ENCODE data around the gene ANKS1A.

ANKS1A gene

DNA sequence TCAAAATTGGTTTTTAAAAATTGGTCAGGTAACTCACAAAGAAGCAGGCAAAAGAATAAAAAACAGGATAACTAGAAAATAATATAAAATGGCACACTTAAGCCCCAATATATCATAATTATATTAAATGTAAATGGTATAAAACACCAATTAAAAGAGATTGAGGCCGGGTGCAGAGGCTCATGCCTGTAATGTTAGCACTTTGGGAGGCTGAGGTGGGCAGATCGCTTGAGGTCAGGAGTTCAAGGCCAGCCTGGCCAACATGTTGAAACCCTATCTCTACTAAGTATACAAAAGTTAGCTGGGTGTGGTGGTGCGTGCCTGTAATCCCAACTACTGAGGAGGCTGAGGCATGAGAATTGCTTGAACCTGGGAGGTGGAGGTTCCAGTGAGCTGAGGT lies 216.0 kb downstream of the ANKS1A start:
- TF ChIP-seq GATA2 (IDR thresholded peaks at IDR 0.05; ENCODE audit: low read depth, low read length) (no peak), GATA3 (IDR thresholded peaks at IDR 0.05; ENCODE audit: low read depth, low read length) (no peak)

DNA sequence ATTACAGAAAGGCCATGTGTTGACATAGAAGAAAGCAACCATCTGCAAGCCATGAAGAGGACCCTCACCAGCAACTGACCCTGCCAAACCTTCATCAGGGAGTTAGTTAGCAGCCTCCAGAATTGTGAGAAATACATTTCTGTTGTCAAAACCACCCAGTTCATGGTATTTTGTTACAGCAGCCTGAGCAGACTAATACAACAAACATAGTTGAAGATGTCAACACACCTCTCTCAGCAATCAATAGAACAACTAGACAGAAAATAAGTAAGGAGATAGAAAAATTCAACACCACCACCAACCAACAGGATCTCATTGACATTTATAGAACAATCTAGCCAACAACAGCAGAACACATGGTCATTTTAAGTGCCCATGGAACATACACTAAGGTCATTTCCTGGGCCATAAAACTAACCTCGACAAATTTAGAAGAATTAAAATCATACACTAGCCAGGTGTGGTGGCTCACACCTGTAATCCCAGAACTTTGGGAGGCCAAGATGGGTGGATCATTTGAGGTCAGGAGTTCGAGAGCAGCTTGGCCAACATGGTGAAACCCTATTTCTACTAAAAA lies 219.3 kb downstream of the ANKS1A start:
- TF ChIP-seq GATA3 (IDR thresholded peaks at IDR 0.05; ENCODE audit: low read depth, low read length) = no peak
- TF ChIP-seq GATA2 (IDR thresholded peaks at IDR 0.05; ENCODE audit: low read depth, low read length) = no peak

DNA sequence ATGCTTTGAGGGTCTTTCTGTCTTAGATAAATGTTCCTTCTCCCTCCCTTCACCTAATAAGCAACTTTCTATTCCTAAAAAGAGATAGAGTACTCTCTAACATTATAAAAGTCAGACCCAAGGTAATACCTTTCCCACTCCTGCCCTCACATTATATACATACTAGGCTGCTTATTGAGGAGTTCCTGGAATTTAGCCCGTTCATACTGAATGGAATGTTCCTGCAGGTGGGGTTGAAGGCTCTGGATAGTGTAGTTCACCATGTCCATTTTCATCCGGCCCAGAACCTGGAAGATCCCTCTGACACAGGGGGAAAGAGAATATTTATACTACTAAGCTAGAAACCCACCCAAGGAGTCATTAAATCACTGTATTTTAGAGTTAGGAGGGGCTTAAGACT lies 231.7 kb downstream of the ANKS1A start:
- TF ChIP-seq GATA3 (IDR thresholded peaks at IDR 0.05; ENCODE audit: low read depth, low read length) (no peak), GATA2 (IDR thresholded peaks at IDR 0.05; ENCODE audit: low read depth, low read length) (no peak)

DNA sequence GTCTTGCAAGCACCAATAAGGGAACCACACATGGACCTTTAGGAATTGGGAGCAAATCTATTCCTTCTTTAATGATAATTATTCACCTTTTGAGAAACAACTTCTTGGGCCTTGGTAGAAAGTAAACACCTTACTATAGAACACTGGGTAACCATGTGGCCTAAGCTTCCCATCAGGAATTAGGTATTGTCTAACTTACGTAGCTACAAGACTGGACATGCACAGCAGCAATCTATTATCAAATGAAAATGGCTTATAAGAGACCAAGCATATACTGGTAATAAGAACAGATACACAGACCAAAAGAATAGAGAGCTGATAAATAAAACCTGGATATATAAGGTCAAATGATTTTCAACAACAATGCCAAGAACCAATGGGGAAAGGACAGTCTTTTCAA lies 235.3 kb downstream of the ANKS1A start:
- TF ChIP-seq GATA3 (IDR thresholded peaks at IDR 0.05; ENCODE audit: low read depth, low read length) (no peak), GATA2 (IDR thresholded peaks at IDR 0.05; ENCODE audit: low read depth, low read length) (no peak)

DNA sequence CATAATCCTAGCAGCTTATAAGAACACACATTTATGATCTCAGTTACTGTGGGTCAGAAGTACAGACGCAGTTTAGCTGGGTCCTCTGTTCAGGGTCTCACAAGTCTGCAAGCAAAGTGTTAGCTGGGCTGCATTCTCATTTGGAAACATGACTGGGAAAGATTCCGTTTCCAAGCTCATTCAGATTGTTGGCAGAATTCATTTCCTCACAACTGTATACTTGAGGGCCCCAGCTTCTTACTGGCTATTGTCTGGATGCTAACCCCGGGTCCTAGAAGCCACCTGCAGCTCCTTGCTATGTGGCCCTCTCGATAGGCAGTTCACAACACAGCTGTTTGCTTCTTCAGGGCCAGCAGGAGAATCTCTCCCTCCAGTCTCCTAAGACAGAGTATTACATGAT lies 239.0 kb downstream of the ANKS1A start:
- no peak for TF ChIP-seq GATA3 (IDR thresholded peaks at IDR 0.05; ENCODE audit: low read depth, low read length)
- TF ChIP-seq GATA2 (IDR thresholded peaks at IDR 0.05; ENCODE audit: low read depth, low read length) = no peak

DNA sequence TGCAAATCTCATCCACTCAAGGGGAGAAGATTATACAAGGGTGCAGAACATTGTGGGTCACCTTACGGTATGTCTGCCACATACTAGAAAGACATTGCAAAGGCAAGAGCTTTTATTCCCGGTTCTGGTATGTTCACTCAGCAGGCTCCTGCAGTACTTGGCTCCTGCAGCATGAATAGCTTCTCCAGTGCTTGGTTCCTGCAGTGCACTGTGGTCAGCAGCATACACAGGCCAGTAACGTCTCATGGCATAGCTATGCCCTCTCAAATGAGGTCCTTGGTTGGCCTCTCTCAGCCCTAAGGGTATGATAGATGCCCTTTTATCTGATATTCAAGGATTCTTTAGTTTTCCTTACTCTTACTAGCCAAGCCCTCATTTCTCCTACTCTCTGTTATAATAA lies 239.4 kb downstream of the ANKS1A start:
- no peak for TF ChIP-seq GATA2 (IDR thresholded peaks at IDR 0.05; ENCODE audit: low read depth, low read length)

DNA sequence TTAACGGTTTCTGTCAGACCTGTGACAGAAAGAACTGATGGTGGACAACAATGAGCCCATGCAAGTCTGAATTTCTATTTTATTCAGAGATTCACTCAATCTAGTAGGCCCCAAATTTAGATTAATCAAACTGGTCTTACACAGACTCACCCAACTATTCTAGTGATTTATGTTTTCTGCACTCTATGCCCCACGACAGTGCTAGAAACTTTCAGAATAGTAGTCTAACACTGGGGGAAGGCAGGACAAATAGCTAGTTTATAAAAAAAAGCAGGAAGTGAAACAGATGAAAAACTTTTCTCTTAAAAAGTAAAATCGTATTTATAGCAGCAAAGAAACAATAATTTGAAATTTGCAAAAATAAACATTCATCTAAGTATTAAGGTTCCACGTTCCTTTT lies 247.1 kb downstream of the ANKS1A start:
- TF ChIP-seq GATA3 (IDR thresholded peaks at IDR 0.05; ENCODE audit: low read depth, low read length) (no peak), GATA2 (IDR thresholded peaks at IDR 0.05; ENCODE audit: low read depth, low read length) (no peak)

DNA sequence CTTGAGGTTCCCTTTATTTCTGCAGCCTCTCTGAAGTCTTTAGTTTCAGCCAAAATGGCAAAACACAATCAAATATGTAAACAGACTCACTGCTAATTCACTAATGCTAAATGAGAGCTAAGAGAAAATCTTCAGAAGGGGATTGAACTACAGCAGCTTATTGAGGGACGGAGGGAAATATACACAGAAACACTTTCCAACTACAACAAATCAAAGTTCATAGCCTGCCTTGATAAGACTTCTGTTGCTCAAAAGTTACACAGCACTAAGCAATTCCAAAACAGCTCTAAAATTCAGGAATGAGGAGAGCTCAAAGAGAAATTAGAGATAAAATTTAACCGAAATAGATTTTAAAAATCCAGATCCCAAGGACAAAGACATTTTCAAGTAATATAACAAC lies 250.4 kb downstream of the ANKS1A start:
- no peak for TF ChIP-seq GATA2 (IDR thresholded peaks at IDR 0.05; ENCODE audit: low read depth, low read length)
- no peak for TF ChIP-seq GATA3 (IDR thresholded peaks at IDR 0.05; ENCODE audit: low read depth, low read length)

DNA sequence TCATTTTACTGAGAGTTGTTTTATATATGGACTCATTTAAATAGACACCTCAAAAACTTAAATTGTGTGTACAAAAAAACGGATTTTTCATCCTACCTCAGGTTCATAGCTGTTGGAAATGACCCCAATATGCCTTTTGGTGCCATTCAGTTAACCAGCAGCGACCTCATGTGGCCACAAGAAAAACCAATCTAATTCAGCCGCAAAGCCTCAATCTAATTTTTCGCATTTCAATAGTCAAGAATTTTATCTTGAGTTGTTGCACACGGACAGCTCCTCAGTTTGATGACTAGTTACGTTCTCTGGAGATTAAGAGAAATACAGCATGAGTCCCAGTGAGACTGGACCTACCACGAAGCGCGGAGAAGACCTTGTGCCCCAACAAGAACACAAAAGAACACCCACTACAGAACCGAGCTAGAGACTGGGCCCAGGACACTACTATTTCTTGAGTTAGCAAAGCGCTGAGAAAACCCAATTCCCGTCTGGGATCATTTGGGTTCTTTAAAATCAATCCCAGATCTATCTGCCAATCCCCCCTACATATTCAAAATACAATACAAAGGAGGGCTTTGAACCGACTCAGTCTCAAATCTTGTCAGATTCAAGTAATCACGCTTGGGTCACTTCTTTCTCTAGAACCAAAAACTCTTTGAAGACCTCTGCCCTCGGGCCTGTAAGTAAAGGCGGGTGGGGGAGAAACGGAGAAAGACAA lies 251.0 kb downstream of the ANKS1A start:
- no peak for TF ChIP-seq GATA3 (IDR thresholded peaks at IDR 0.05; ENCODE audit: low read depth, low read length)

DNA sequence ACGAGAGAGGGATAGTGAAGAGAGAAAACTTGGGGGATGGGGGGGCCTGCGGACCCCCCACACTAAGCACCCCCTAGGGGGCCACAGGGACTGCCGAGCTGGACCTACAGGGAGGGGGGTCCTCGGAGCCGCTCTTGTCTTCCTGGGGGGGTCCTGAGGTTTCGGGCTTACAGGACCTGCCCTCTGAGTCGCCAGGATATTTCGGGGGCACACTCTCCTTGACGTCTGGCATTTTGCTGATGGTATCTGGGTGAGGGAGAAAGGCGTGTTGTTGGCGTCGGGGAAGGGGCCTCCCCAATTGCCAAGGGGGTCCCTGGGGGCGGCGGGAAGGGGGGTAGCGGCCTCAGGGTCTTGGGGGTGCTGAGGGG lies 251.6 kb downstream of the ANKS1A start:
- TF ChIP-seq GATA2 (IDR thresholded peaks at IDR 0.05; ENCODE audit: low read depth, low read length) = no peak
- TF ChIP-seq GATA3 (IDR thresholded peaks at IDR 0.05; ENCODE audit: low read depth, low read length) = no peak
